Endodermal cell (in vitro differentiated cells): ENCODE measurements around the gene GPR63. TPM values are rescaled to one million over a fixed set of nuclear protein-coding genes. Genes with fewer than 3 reads are reported as not detected.

Experiments used
- DNase-seq: peaks from one replicate; pipeline ENCODE4 v3.0.0-alpha.2; 2017
- H3K27ac ChIP-seq: 2 replicates; pipeline ENCODE4 v1.5.1; 2013; ENCODE audit warnings: mild to moderate bottlenecking, low read depth, low read length, moderate library complexity
- H3K27me3 ChIP-seq: 2 replicates; pipeline ENCODE4 v1.6.1; 2013; ENCODE audit warnings: mild to moderate bottlenecking, low read length, moderate library complexity; ENCODE audit not compliant: insufficient read depth, control insufficient read depth, poor library complexity, severe bottlenecking
- H3K36me3 ChIP-seq: 2 replicates; pipeline ENCODE4 v1.7.0; 2013; ENCODE audit warnings: mild to moderate bottlenecking, low read length, moderate library complexity; ENCODE audit not compliant: control insufficient read depth, insufficient read depth
- H3K4me1 ChIP-seq: one replicate; pipeline ENCODE4 v1.7.0; 2013; ENCODE audit warnings: low read length; ENCODE audit not compliant: control insufficient read depth, insufficient read depth
- H3K4me3 ChIP-seq: 2 replicates; pipeline ENCODE4 v1.5.1; 2013; ENCODE audit warnings: mild to moderate bottlenecking, low read length, moderate library complexity
- H3K9ac ChIP-seq: 2 replicates; pipeline ENCODE4 v1.6.1; 2013; ENCODE audit warnings: mild to moderate bottlenecking, low read length, moderate library complexity; ENCODE audit not compliant: poor library complexity, severe bottlenecking; ENCODE audit errors: extremely low read depth
- H3K9me3 ChIP-seq: 2 replicates; pipeline ENCODE4 v1.6.1; 2013; ENCODE audit warnings: mild to moderate bottlenecking, low read length, moderate library complexity; ENCODE audit not compliant: control insufficient read depth
- H3K27ac Mint-ChIP-seq: 2 replicates; pipeline ENCODE4 v1.8.0; 2020; ENCODE audit warnings: mixed read lengths
- H3K27me3 Mint-ChIP-seq: 2 replicates; pipeline ENCODE4 v1.8.0; 2021; ENCODE audit warnings: mild to moderate bottlenecking, mixed read lengths; ENCODE audit not compliant: insufficient read depth
- H3K36me3 Mint-ChIP-seq: 2 replicates; pipeline ENCODE4 v1.8.0; 2020; ENCODE audit warnings: low read depth, mixed read lengths
- H3K4me1 Mint-ChIP-seq: 2 replicates; pipeline ENCODE4 v1.8.0; 2020; ENCODE audit warnings: mixed read lengths
- H3K4me3 Mint-ChIP-seq: 2 replicates; pipeline ENCODE4 v1.8.0; 2020; ENCODE audit warnings: mild to moderate bottlenecking, moderate library complexity, mixed read lengths
- H3K9me3 Mint-ChIP-seq: 2 replicates; pipeline ENCODE4 v1.8.0; 2020; ENCODE audit warnings: mild to moderate bottlenecking, mixed read lengths
- WGBS, 2 experiments: methylation state at CpG; one replicate each; pipeline versions ENCODE4 v1.1.5 to v1.1.7; 2013; ENCODE audit warnings: missing lambda C conversion rate in 2 of 2, mixed read lengths in 1 of 2; ENCODE audit not compliant: insufficient coverage in 1 of 2, insufficient read length in 1 of 2; 5-methylcytosine and 5-hydroxymethylcytosine counted together
- total RNA-seq, 2 donors: library from RNA; stranded (reverse); fragmentation: NEBNext Ultra II Directional in 1 of 2; extraction: Animal tissue kit (Norgen Biotek cat#: 25700) in 1 of 2; gene quantifications; 2 replicates in 1 of 2; 3 replicates in 1 of 2; pipeline ENCODE4 v1.2.1, GENCODE V29; 2021
- TF ChIP-seq, protein P1 (sequence below): fragments of 200-600 bp; sonication (generic); conservative IDR thresholded peaks from 2 replicates; pipeline ENCODE4 v1.5.0; 2021; ENCODE audit warnings: antibody characterized with exemption, mild to moderate bottlenecking

Gene GPR63
- total RNA-seq, 2 donors from 2014 or later, result 4.8 to 8.5 TPM

DNA sequence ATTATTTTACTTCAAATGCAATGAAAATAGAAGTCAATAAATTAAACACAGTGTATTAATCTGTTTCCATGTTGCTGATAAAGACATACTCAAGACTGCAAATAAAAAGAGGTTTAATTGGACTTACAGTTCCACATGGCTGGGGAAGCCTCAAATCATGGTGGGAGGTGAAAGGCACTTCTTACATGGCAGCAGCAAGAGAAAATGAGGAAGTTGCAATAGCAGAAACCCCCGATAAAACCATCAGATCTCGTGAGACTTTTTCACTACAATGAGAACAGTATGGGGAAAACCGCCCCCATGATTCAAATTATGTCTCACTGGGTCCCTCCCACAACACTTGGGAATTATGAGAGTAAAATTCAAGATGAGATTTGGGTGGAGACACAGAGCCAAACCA, 82.2 kb downstream of the GPR63 start:
- 92 to 94% methylated on average over 2 to 3 of the region's 3 CpGs for WGBS, 2 experiments
- no peaks in the 10 kb centered on the region for H3K9me3 Mint-ChIP-seq
- H3K27ac ChIP-seq, result no peak overlapping the region

DNA sequence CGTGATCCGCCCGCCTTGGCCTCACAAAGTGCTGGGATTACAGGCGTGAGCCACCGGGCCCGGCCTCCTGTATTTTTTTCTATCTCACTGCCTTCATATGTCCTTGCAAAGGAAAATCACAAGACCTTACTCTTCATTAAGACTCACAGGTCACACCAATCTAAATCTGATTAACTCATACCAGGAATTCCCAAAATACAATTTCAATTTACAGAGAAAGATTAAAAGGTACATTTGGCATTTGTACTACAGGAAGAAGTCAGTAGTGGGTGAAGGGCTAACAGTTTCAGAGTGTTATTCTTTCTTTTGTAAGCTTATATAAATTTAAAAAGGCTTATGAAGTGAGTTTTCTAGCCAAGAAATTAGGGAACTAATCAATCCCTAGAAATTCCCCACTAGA, 87.4 kb downstream of the GPR63 start:
- H3K27ac Mint-ChIP-seq, result no peak overlapping the region
- Histone ChIP-seq H3K36me3 (no peaks in the 10 kb centered on the region), H3K27me3 (no peaks in the 10 kb centered on the region), H3K4me3 (no peak overlapping the region), H3K27ac (no peak overlapping the region), H3K9me3 (no peaks in the 10 kb centered on the region), H3K9ac (no peak overlapping the region), H3K4me1 (no peaks in the 10 kb centered on the region)
- DNase-seq, result no peak
- no peaks in the 10 kb centered on the region for H3K36me3 Mint-ChIP-seq
- no peaks in the 10 kb centered on the region for H3K27me3 Mint-ChIP-seq
- TF ChIP-seq, protein P1, sequence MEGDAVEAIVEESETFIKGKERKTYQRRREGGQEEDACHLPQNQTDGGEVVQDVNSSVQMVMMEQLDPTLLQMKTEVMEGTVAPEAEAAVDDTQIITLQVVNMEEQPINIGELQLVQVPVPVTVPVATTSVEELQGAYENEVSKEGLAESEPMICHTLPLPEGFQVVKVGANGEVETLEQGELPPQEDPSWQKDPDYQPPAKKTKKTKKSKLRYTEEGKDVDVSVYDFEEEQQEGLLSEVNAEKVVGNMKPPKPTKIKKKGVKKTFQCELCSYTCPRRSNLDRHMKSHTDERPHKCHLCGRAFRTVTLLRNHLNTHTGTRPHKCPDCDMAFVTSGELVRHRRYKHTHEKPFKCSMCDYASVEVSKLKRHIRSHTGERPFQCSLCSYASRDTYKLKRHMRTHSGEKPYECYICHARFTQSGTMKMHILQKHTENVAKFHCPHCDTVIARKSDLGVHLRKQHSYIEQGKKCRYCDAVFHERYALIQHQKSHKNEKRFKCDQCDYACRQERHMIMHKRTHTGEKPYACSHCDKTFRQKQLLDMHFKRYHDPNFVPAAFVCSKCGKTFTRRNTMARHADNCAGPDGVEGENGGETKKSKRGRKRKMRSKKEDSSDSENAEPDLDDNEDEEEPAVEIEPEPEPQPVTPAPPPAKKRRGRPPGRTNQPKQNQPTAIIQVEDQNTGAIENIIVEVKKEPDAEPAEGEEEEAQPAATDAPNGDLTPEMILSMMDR, result no peak
- no peak overlapping the region for H3K4me3 Mint-ChIP-seq
- WGBS, 2 experiments, result 89 to 94% methylated on average over 6 of the region's 6 CpGs
- no peaks in the 10 kb centered on the region for H3K9me3 Mint-ChIP-seq
- no peaks in the 10 kb centered on the region for H3K4me1 Mint-ChIP-seq

More for the DNA sequence above, 82.2 kb downstream of the GPR63 start:
- TF ChIP-seq, protein P1, result no peak
- Histone ChIP-seq H3K4me1 (no peaks in the 10 kb centered on the region), H3K9me3 (no peaks in the 10 kb centered on the region), H3K4me3 (no peak overlapping the region), H3K36me3 (no peaks in the 10 kb centered on the region), H3K27me3 (no peaks in the 10 kb centered on the region), H3K9ac (no peak overlapping the region)
- H3K36me3 Mint-ChIP-seq, result no peaks in the 10 kb centered on the region
- DNase-seq, result no peak
- H3K4me1 Mint-ChIP-seq, result no peaks in the 10 kb centered on the region
- no peak overlapping the region for H3K4me3 Mint-ChIP-seq
- no peak overlapping the region for H3K27ac Mint-ChIP-seq
- no peaks in the 10 kb centered on the region for H3K27me3 Mint-ChIP-seq

Other genes starting within 250 kb of the GPR63 start
- gene NDUFAF4, start 60.4 kb upstream of the GPR63 start, total RNA-seq, result 10 to 100 TPM; 48.0 to 51.9 TPM
- 1 to 10 TPM in 1 of 2 donors, under 1 TPM in 1; 0.77 to 1.4 TPM for gene KLHL32, start 87.3 kb upstream of the GPR63 start, total RNA-seq